Measurements from ENCODE around the gene TRIP12. TPM values are rescaled to one million over a fixed set of nuclear protein-coding genes. Genes with fewer than 3 reads are reported as not detected.
A peak's percentile ranks its signal among the peaks of the same experiment; 100 is the strongest.

TRIP12 gene
- total RNA-seq, 1 experiment from 2014 or later: 166 TPM

DNA sequence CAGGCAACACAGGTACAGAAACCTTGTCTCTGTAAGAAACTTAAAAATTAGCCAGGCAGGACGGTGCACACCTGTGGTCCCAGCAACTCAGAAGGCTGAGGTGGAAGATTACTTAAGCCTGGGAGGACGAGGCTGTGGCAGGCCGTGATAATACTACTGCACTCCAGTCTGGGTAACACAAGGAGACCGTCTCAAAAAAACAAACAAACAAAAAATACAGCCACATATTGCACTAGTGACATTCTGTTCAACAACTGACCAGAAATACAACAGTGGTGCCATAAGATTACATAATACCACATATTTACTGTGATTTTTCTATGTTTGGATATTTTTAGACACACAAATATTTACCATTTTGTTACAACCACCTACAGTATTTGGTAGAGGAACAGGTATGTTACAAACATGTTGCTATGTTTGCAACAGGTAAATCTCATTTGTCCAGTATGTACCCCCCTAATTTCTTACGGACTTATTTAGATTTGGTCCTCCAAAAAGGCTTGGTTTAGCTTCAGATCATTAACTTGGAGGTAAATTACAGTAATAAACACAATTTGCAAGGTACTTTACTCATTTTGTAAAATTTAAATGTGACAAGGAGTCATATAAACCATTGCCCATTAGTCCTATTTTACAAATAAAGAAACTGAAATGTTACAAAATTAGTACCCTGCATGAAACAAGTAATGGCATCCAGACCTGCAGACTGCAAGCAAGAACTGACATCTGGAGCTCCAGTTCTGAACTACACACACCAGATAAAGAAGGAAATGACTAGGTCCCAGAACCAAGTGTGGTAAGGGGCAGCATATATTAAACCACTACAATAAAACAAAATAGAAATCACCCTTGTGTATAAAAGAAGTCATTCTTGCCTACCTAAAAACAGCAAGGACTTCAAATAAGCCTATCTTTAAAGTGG, 36.8 kb downstream of the TRIP12 start:
- H3K4me3 Mint-ChIP-seq: no peak overlapping the region
- peak overlapping the region in 1 of 3 experiments; percentile 68; a peak in 1 of 7 replicates for H3K27ac Mint-ChIP-seq
- H3K9me3 ChIP-seq (ENCODE audit: control insufficient read depth, low read depth, low read length): no peaks in the 10 kb centered on the region
- no peaks in the 10 kb centered on the region for H3K27me3 ChIP-seq (ENCODE audit: insufficient read depth, low read length)
- H3K36me3 Mint-ChIP-seq (ENCODE audit: insufficient read depth in 1 of 3, low read depth in 3 of 3): peaks cover under 1 to 5% (median 3%) of the 10 kb centered on the region in 3 experiments; a peak in 5 of 7 replicates
- no peak overlapping the region for H2BK12ac ChIP-seq (ENCODE audit: insufficient read length, low read depth, low read length)
- no peak overlapping the region for H3K4me2 ChIP-seq (ENCODE audit: insufficient read depth, insufficient read length, low read length)
- H3K27me3 Mint-ChIP-seq (ENCODE audit: low read depth): no peaks in the 10 kb centered on the region
- TF ChIP-seq, protein P1, sequence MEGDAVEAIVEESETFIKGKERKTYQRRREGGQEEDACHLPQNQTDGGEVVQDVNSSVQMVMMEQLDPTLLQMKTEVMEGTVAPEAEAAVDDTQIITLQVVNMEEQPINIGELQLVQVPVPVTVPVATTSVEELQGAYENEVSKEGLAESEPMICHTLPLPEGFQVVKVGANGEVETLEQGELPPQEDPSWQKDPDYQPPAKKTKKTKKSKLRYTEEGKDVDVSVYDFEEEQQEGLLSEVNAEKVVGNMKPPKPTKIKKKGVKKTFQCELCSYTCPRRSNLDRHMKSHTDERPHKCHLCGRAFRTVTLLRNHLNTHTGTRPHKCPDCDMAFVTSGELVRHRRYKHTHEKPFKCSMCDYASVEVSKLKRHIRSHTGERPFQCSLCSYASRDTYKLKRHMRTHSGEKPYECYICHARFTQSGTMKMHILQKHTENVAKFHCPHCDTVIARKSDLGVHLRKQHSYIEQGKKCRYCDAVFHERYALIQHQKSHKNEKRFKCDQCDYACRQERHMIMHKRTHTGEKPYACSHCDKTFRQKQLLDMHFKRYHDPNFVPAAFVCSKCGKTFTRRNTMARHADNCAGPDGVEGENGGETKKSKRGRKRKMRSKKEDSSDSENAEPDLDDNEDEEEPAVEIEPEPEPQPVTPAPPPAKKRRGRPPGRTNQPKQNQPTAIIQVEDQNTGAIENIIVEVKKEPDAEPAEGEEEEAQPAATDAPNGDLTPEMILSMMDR (conservative IDR thresholded peaks at IDR 0.05): no peak
- peaks cover 7% of the 10 kb centered on the region; the same call in 1 of the 2 replicates for H3K79me2 ChIP-seq (ENCODE audit: insufficient read depth, low read length)
- H3K18ac ChIP-seq (ENCODE audit: insufficient read length, low read depth, low read length): no peak overlapping the region
- no peak overlapping the region for H3K14ac ChIP-seq (ENCODE audit: insufficient read depth, low read length)
- H3K4me1 ChIP-seq (ENCODE audit: insufficient read depth, low read length): no peaks in the 10 kb centered on the region
- H3K4me1 Mint-ChIP-seq: peaks cover 13 to 15% of the 10 kb centered on the region in 2 experiments; a peak in 3 of 4 replicates
- no peak overlapping the region for H3K23ac ChIP-seq (ENCODE audit: insufficient read length, low read depth, low read length)
- no peak overlapping the region for H3T11ph ChIP-seq (ENCODE audit: low read length)
- no CpG with 5 or more reads among the region's 5 CpGs for WGBS (ENCODE audit: extremely low coverage, insufficient read length, low lambda C conversion rate)
- no peak overlapping the region for H2BK120ac ChIP-seq (ENCODE audit: low read depth, low read length, poor library complexity, severe bottlenecking)
- H2BK15ac ChIP-seq (ENCODE audit: low read depth, low read length): no peak overlapping the region
- no peak overlapping the region for H2BK20ac ChIP-seq (ENCODE audit: low read depth, low read length, poor library complexity, severe bottlenecking)
- DNase-seq: no peak
- peaks cover 3% of the 10 kb centered on the region for H3K79me1 ChIP-seq (ENCODE audit: insufficient read depth, low read depth, low read length, poor library complexity, severe bottlenecking)
- H3K56ac ChIP-seq (ENCODE audit: insufficient read length, low read depth, low read length): no peak overlapping the region
- no peak overlapping the region for H3K9ac ChIP-seq (ENCODE audit: extremely low read depth, insufficient read length, low read length)
- no peak overlapping the region for H3K27ac ChIP-seq (ENCODE audit: insufficient read length, low read depth, low read length)
- H3K23me2 ChIP-seq (ENCODE audit: insufficient read length, low read depth, low read length, poor library complexity, severe bottlenecking): no peaks in the 10 kb centered on the region
- H4K8ac ChIP-seq (replicated peaks; ENCODE audit: insufficient read length, low read depth, low read length): no peak overlapping the region
- H4K20me1 ChIP-seq (ENCODE audit: control insufficient read depth, insufficient read depth, insufficient read length): no peaks in the 10 kb centered on the region
- no peak overlapping the region for H2AK5ac ChIP-seq (ENCODE audit: insufficient read length, low read length)
- H4K91ac ChIP-seq (ENCODE audit: insufficient read length, low read depth, low read length): no peak overlapping the region
- no peak overlapping the region for H2AFZ ChIP-seq (ENCODE audit: low read length)
- H3K9me3 Mint-ChIP-seq: no peaks in the 10 kb centered on the region
- H4K5ac ChIP-seq (ENCODE audit: insufficient read length, low read depth, low read length): no peak overlapping the region
- no peak overlapping the region for H3K4ac ChIP-seq (ENCODE audit: low read depth, low read length)
- no peak overlapping the region for H2BK5ac ChIP-seq (ENCODE audit: insufficient read length, low read length)

Data from H9 (cell line).